Hepatocyte (in vitro differentiated cells): ENCODE measurements around the gene SMIM45.
A peak's percentile ranks its signal among the peaks of the same experiment; 100 is the strongest.

ENCODE experiments used
- DNase-seq: peaks from one replicate; pipeline ENCODE4 v3.0.0-alpha.2; 2016; ENCODE audit warnings: low spot score
- H2AFZ ChIP-seq: fragments of 200-600 bp; sonication (generic); 2 replicates; pipeline ENCODE4 v1.6.0; 2016; ENCODE audit warnings: antibody characterized with exemption, mild to moderate bottlenecking
- H3K27ac ChIP-seq: fragments of 200-600 bp; sonication (generic); 2 replicates; pipeline ENCODE4 v1.5.1; 2016; ENCODE audit warnings: mild to moderate bottlenecking
- H3K27me3 ChIP-seq: fragments of 200-600 bp; sonication (generic); 2 replicates; pipeline ENCODE4 v1.6.1; 2016
- H3K36me3 ChIP-seq: fragments of 200-600 bp; sonication (generic); replicated peaks from 2 replicates; pipeline ENCODE4 v1.5.1; 2016; ENCODE audit warnings: low read depth; ENCODE audit not compliant: insufficient read depth
- H3K4me1 ChIP-seq: fragments of 200-600 bp; sonication (generic); 2 replicates; pipeline ENCODE4 v1.5.1; 2016; ENCODE audit warnings: mild to moderate bottlenecking, moderate library complexity; ENCODE audit not compliant: insufficient read depth
- H3K4me2 ChIP-seq: fragments of 200-600 bp; sonication (generic); 2 replicates; pipeline ENCODE4 v1.6.0; 2016
- H3K4me3 ChIP-seq: fragments of 200-600 bp; sonication (generic); 2 replicates; pipeline ENCODE4 v1.5.1; 2016; ENCODE audit warnings: mild to moderate bottlenecking
- H3K79me2 ChIP-seq: fragments of 200-600 bp; sonication (generic); 2 replicates; pipeline ENCODE4 v1.6.0; 2017; ENCODE audit warnings: mild to moderate bottlenecking
- H3K9me2 ChIP-seq: fragments of 200-600 bp; sonication (generic); replicated peaks from 2 replicates; pipeline ENCODE4 v1.6.0; 2017; ENCODE audit warnings: mild to moderate bottlenecking; ENCODE audit not compliant: insufficient read depth
- H3K9me3 ChIP-seq: fragments of 200-600 bp; sonication (generic); 2 replicates; pipeline ENCODE4 v1.5.1; 2016; ENCODE audit warnings: low read depth, mild to moderate bottlenecking
- H4K20me1 ChIP-seq: fragments of 200-600 bp; sonication (generic); 2 replicates; pipeline ENCODE4 v1.6.0; 2016; ENCODE audit warnings: mild to moderate bottlenecking; ENCODE audit not compliant: insufficient read depth, poor library complexity, severe bottlenecking
- EZH2 ChIP-seq: fragments of 200-600 bp; sonication (generic); IDR thresholded peaks from 2 replicates; pipeline ENCODE4 v1.6.1; 2016; ENCODE audit warnings: antibody characterized with exemption, mild to moderate bottlenecking, borderline replicate concordance
- EZH2phosphoT487 ChIP-seq: fragments of 200-600 bp; sonication (generic); IDR thresholded peaks from one replicate; pipeline ENCODE4 v1.6.1; 2018; ENCODE audit warnings: antibody characterized with exemption, mild to moderate bottlenecking, low read depth, moderate library complexity; ENCODE audit not compliant: unreplicated experiment, severe bottlenecking
- WGBS: methylation state at CpG from one replicate; pipeline ENCODE4 v1.1.6; 2016; ENCODE audit warnings: low lambda C conversion rate; ENCODE audit errors: missing lambda C conversion rate; 5-methylcytosine and 5-hydroxymethylcytosine counted together
- TF ChIP-seq, protein P1 (sequence below): fragments of 200-600 bp; sonication (generic); IDR thresholded peaks from 2 replicates; pipeline ENCODE4 v1.5.1; 2016; ENCODE audit warnings: antibody characterized with exemption, mild to moderate bottlenecking; ENCODE audit not compliant: poor library complexity

The SMIM45 gene

DNA sequence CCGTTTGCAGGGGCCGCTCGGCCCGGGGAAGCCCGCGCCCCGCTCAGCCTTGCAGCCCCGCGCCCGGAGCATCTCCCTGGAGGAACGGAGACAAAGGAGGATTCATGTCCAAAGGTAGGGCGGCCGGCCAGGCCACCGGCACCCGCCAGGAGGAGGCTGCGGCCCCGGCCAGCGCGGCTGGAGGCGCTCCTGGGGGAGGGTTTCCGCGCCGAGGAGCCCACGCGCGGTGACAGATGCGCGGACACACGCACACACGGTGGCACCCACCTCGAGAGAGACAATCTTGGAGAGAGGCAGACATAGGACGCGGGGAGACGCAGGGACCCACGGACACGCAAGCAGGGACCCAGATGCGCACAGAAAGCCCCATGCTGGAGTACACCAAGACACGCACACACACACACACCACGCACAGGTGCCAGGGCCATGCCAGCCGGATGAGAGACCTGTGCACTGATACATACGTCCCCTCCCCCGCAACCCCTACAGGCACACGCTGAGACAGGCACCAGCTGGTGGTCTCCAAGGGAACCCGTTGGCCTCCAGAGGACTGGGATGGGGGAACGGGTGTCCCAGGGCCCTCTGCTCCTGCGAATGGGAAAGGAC is 25.1 kb downstream of the SMIM45 start:
- no peaks in the 10 kb centered on the region for H3K9me3 ChIP-seq
- peak overlapping the region; percentile 16 for H3K4me3 ChIP-seq
- H3K27ac ChIP-seq = no peak overlapping the region
- peaks cover 43% of the 10 kb centered on the region for H3K27me3 ChIP-seq
- no peak for DNase-seq
- no peaks in the 10 kb centered on the region for H3K9me2 ChIP-seq
- H3K4me1 ChIP-seq = no peaks in the 10 kb centered on the region
- 5% methylated on average over 37 of the region's 46 CpGs for WGBS
- H3K79me2 ChIP-seq = no peaks in the 10 kb centered on the region
- no peaks in the 10 kb centered on the region for H3K36me3 ChIP-seq
- peak overlapping the region; percentile 26 for H2AFZ ChIP-seq
- TF ChIP-seq, protein P1, sequence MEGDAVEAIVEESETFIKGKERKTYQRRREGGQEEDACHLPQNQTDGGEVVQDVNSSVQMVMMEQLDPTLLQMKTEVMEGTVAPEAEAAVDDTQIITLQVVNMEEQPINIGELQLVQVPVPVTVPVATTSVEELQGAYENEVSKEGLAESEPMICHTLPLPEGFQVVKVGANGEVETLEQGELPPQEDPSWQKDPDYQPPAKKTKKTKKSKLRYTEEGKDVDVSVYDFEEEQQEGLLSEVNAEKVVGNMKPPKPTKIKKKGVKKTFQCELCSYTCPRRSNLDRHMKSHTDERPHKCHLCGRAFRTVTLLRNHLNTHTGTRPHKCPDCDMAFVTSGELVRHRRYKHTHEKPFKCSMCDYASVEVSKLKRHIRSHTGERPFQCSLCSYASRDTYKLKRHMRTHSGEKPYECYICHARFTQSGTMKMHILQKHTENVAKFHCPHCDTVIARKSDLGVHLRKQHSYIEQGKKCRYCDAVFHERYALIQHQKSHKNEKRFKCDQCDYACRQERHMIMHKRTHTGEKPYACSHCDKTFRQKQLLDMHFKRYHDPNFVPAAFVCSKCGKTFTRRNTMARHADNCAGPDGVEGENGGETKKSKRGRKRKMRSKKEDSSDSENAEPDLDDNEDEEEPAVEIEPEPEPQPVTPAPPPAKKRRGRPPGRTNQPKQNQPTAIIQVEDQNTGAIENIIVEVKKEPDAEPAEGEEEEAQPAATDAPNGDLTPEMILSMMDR = no peak
- TF ChIP-seq EZH2 (no peak), EZH2phosphoT487 (no peak)
- peak overlapping the region; percentile 93 for H3K4me2 ChIP-seq
- no peaks in the 10 kb centered on the region for H4K20me1 ChIP-seq

DNA sequence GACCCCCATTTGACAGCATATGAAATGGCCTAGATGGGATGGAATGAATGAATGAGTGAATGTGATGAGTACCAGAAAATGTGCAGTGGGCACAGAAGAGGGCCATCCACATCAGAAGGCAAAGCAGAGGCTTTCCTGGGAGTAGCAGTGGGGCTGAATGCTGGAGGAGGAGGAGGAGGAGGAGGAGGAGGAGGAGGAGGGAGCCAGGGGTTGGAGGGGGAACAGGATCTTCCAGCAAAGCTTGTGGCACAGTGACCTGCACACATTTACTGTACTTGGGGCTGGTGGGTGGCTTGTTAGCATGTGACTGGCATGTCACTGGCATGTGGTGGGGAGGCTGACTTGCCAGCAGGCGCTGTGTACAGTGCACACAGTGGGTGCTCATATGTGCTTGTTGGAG is 26.8 kb downstream of the SMIM45 start:
- H3K4me1 ChIP-seq = no peaks in the 10 kb centered on the region
- DNase-seq = no peak
- WGBS = no CpG with 5 or more reads among the region's 1 CpG
- H3K9me2 ChIP-seq = no peaks in the 10 kb centered on the region
- TF ChIP-seq EZH2 (no peak), EZH2phosphoT487 (no peak)
- TF ChIP-seq, protein P1 = no peak
- no peaks in the 10 kb centered on the region for H3K9me3 ChIP-seq
- no peak overlapping the region for H3K4me2 ChIP-seq
- H3K27ac ChIP-seq = no peak overlapping the region
- H3K79me2 ChIP-seq = no peaks in the 10 kb centered on the region
- no peak overlapping the region for H3K4me3 ChIP-seq
- no peak overlapping the region for H2AFZ ChIP-seq
- no peaks in the 10 kb centered on the region for H3K36me3 ChIP-seq
- H3K27me3 ChIP-seq = peaks cover 43% of the 10 kb centered on the region
- no peaks in the 10 kb centered on the region for H4K20me1 ChIP-seq

DNA sequence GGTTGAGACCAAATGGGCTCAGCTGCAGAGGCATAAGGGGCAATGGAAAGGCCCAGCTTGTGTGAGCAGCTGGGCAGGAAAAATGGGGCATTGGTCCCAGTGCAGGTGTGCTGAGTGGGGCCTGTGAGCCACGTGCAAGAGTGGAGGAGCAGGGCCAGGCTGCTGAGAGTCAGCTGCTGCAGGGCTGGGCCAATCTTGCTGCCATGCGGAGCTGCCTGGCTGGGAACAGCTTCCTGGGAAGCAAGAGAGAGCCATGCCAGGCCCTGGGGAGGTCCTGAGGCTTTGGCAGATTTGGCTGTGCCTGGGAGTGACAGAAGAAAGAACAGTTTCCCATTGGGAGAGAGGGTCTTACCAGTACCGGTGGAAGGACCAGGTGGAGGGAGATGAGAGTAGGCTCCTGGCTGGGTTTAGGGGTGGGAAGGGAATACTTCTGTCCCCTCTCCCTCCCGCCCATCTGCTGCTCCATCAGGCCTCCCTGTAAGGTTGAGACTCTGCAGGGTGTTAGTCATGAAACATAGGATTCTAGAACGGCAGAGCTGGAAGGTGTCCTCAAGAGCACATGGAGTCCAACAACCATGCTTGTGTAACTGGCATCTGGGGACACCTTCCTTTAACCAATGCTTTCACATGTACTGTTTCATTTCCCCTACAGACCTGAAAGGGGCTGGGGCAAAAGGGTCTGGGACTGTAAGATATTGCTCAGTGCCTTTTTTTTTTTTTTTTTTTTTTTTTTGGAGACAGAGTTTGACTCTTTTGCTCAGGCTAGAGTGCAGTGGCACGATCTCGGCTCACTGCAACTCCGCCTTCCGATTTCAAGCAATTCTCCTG is 27.7 kb downstream of the SMIM45 start:
- H3K4me3 ChIP-seq = no peak overlapping the region
- H3K27ac ChIP-seq = no peak overlapping the region
- TF ChIP-seq, protein P1 = no peak
- TF ChIP-seq EZH2 = no peak
- no peak for TF ChIP-seq EZH2phosphoT487
- H3K36me3 ChIP-seq = no peaks in the 10 kb centered on the region
- H3K4me1 ChIP-seq = no peaks in the 10 kb centered on the region
- no peaks in the 10 kb centered on the region for H3K9me2 ChIP-seq
- H2AFZ ChIP-seq = no peak overlapping the region
- H3K4me2 ChIP-seq = no peak overlapping the region
- H4K20me1 ChIP-seq = no peaks in the 10 kb centered on the region
- no peaks in the 10 kb centered on the region for H3K9me3 ChIP-seq
- no peaks in the 10 kb centered on the region for H3K79me2 ChIP-seq
- H3K27me3 ChIP-seq = peaks cover 40% of the 10 kb centered on the region
- no peak for DNase-seq
- 84% methylated on average over 9 of the region's 9 CpGs for WGBS
